ENCODE data around the gene TRAF3IP3.

Gene TRAF3IP3

DNA sequence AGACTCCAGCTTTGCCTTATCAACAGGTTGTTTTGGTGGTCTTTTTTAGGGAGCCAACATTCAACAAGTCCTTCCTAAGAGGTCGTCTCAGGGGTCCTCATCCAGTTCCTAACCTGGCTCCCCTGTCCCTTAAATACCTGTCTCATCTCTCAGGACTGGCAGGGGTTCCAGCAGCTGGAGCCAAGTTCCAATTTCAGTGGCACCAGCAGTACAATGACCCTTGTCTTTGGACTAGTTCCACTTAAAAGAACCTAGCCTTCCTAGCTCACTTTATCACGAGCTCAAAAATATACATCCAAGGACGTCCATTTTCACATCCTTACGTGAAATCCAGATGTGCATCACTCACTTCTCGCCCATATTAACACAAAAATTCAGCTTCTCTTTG is 18.7 kb upstream of the TRAF3IP3 start:
- H3K4me3 ChIP-seq (ENCODE audit: low read depth, low read length), result no peak overlapping the region

DNA sequence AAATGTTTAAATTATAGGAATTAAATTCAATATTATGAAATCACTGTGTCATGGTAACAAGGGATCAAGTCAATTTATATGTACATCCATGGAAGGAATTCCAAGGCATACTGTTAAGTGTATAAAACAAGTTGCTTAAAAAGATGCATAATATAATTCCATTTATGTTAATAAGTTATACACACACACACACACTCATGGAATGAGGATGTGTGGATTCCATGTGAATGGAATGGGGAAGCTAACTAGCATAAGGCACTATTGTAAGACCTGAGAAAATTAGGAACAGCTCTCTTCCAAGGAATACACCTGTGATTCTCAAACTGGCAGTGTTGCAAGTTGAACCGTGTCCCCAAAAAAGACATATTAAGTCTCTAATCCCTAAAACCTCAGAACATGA is 17.6 kb upstream of the TRAF3IP3 start:
- no peak overlapping the region for H3K4me3 ChIP-seq (ENCODE audit: low read depth, low read length)

DNA sequence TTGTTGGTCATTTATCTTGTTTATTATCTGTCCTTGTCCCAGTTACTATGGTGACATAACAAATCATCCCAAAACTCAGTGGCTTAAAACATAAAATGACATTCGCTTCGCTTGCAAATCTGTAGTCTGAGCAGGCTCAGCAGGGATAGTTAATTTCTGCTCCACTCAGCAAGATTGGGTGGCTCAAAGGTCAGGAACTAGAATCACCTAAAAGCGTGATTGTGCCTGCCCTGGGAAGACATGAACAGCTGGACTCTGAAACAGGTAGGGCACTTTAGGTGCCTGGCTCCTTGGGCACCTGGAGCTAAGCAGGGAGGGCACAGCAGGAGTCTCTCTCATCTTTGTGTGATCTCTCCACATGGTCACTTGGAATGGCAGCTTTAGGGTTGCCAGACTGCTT is 14.7 kb upstream of the TRAF3IP3 start:
- no peak overlapping the region for H3K4me3 ChIP-seq (ENCODE audit: low read depth, low read length)

DNA sequence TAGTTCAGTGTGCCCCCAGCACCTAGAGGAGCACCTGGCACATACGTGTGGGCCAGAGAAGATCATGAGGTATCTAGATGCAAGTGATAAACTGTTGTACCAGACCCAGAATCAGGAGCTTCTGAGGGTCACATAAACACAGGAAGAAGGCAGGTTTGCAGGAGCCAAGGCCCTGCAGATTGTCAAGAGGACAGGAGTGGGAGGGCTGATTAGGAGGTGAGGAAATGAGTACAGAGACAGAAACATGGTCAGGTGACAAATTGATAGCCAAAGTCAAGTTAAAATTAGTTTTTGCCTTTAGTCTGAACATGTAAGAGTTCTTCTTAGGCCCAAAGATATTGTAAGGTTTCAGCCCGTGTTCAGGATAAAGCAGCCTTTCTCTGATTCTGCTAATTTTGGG is 14.0 kb upstream of the TRAF3IP3 start:
- H3K4me3 ChIP-seq (ENCODE audit: low read depth, low read length), result no peak overlapping the region

DNA sequence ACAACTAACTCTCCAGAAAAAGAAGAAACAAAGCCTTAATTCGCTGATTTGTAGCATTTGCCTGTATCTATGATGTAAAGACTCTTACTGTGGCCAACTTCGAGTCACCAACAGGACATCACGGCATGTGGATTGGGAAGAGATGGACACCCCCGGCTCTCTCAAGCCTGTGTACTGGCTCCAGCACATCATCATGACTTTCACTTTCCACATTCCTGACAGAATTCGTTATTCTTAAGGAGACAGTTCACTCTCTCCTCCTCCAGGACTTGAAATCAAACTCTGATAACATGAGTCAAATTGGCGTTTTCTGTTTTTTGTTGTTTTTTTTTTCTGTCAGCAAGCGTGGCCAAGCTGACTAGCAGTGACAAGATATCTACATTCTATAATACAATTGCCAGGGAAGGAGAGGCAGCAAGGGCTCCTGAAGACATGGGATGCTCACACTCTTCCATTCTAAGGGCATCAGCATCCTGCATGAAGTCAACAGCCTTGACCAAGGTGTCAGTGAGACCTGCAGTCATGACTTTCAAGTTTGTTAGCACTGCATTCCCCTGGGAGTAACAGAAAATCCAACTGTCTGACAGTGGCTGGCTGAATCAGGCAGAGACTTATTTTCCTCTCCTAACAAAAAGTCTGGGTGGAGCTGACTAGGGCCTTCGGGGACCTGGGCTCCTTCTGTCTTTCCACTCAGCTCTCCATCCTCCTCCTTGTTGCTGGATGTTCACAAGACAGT is 13.3 kb upstream of the TRAF3IP3 start:
- H3K4me3 ChIP-seq (ENCODE audit: low read depth, low read length), result no peak overlapping the region

DNA sequence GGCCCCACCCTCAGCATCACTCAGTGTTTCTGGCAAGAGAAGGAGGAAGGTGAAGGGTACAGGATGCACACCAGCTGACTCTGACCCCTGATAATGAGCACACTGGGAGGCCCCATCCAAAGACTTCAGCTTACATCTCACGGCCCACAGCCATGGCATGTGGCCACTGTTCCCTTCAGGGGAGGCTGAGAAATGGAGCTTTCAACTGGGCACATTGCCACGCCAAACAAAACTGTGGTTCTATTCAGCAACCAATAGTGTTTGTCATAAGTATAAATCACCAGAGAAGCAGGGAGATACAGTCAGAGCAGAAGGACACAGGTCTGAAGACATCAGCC is 12.7 kb upstream of the TRAF3IP3 start:
- H3K4me3 ChIP-seq (ENCODE audit: low read depth, low read length), result no peak overlapping the region

DNA sequence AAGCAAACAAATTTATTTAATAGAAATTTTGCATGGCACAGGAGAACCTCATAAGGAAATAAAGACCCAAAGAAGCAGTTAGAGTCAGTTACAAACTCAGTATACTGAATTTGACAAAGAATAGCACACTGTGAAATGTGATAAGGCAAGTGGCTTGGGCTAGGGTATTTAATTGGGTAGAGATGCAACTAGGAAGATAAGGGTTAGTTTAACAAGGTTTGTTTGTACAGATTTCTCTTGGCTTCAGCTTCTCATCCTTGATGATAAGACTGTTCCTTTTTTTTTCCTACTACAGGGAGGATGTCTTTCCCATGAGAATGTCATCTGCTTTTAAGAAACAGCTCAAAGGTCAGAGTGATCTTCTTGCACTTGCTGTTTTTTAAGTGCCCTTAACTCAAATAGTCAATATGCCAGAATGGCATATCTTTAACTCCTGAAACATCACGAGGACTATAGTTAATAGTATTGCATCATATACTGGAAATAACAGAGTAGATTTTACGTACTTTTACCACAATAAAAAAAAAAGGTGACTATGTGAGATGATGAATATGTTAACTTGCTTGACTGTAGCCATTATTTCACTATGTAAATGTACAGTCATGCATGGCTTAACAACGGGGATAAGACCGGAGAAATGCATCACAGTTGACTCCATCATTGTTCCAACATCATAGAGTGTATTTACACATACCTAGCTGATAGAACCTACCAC is 9.2 kb upstream of the TRAF3IP3 start:
- H3K4me3 ChIP-seq (ENCODE audit: low read depth, low read length), result no peak overlapping the region

DNA sequence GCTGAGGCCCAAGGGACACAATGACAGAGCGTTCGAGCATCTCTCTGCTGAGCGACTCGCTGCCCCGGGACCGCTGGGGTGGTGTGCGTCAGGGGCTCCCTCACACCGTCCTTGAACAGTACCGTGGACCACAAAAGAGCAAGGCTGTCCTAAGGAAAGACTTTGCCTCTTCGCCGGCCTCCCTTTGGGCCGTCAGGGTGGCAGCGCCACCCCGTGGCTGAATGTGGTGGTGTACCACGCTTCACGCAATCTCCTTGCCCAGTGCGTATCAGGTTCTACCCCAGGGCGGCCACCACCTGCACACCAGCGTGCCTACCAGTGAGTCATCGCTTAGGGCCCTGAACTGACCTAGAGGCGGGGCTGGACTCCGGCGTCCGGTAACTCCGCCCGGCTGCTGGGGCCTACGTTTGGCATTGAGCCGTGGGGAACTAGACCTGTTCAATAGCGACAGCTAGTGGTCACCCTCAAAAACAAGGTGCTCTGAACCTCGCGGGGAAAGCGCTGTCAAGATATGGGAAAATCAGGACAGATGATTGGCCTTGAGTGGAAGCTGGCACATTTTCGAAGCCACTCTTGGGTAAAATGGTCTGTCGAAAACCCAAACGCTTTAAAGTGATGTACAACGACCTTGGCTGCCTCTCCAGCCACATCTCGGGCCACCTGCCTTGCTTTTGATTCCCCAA is 8.1 kb upstream of the TRAF3IP3 start:
- no peak overlapping the region for H3K4me3 ChIP-seq (ENCODE audit: low read depth, low read length)

DNA sequence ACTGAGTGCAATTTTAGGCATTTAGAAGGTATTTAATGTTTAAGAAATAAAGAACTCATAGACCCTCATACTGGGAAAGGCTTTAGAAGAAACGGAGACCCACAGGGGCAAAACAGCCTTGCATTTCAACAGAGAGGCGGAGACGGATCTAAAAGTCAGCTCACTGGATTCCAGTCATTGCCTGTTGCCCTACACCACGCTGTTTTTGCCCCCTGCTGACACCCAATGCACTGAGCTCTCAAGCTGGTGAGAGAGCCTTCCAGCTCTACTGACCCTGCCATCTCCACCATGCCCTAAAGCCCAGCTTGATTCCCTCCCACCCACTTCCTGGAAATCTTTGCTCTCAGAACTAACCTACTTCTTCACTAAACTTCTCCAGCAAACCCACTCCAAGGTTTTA is 7.2 kb upstream of the TRAF3IP3 start:
- H3K4me3 ChIP-seq (ENCODE audit: low read depth, low read length), result no peak overlapping the region

DNA sequence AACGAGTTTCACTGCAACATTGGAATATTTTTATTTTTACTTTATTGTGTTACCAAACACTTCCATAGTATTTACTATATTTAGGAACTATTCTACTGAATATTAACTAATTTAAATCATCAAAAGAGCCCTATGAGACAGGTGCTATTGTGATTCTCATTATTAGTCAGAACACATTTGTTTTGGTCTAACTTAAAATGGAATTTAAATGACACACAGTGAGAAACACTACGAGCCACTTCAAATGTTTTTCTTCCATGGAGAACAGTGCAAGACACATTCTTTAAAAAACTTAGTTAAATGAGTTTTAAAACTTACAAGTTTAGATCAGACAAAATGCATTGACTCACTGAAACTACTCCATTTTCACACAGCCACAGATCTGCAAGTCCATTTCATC is 6.6 kb upstream of the TRAF3IP3 start:
- H3K4me3 ChIP-seq (ENCODE audit: low read depth, low read length), result no peak overlapping the region

DNA sequence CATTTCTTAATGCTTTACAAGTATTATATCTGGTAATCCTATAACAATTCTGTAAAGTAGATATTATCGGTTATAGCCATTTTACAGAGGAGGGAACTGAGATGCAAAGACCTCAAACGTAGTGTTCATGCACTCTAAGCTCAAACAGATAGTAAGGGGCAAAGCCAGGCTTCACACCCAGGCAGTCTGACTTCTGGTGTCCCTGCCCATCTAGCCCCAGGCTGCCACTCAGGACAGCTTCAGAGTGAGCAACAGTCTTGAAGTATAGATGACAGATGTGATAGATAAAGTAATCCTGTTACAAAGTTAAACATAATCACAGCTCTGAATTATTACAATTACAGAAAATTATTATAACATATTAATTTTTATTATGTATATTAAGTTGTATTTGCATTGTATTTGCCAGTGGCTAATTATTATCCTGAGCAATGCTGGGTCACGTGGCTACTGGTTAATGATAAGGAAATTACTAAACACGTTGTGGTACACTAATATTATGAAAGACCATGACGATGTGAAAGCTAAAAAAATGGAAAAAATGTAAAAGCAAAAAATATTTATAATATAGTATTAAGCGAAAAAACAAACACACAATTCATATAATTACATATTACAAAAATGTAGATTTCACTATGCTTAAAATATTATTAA is 6.1 kb upstream of the TRAF3IP3 start:
- no peak overlapping the region for H3K4me3 ChIP-seq (ENCODE audit: low read depth, low read length)

DNA sequence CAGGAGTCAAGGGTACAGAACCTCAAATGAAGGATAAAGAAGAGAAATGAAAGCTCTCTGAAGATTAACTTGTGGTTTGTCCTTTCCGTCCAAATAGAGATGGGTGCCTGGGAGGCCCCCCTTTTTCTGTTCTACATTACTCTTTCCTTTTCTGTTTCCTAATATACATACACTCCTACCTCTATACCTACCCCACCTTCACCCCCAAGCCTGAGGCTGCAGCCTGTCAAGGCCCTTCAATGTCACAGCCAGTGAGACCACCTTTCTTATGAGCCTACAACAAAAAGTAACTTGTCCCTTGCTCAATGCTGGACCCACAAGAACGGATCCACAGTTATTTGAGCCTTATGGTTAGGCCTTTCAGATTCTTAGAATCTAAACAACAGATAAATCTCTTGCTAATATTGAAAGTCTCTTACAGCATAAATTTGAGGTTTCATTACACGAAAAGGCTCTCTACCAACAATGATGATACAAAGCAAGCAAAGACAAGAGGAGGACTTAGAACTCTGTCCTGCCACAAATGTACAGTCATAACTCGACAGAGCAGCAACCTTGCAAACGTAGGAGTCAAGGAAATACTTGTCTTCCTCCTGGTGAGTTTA is 4.1 kb upstream of the TRAF3IP3 start:
- no peak overlapping the region for H3K4me3 ChIP-seq (ENCODE audit: low read depth, low read length)

DNA sequence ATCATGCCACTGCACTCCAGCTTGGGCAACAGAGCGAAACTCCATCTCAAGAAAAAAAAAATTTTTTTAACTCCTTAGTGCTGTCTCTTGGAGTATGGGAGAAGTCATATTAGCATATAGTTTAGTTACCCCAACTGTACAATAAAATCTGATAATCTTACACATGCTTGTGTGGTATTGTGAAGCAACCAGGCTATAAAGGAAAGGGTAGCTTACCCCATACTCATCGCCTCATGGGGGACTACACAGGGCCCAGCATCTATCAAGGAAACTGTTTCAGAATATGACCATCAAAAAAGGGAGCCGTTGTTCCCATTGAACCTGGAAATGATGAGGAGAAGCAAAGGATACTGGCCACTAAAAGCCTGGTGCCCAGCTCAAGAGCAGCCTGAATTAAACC is 3.0 kb upstream of the TRAF3IP3 start:
- no peak overlapping the region for H3K4me3 ChIP-seq (ENCODE audit: low read depth, low read length)

DNA sequence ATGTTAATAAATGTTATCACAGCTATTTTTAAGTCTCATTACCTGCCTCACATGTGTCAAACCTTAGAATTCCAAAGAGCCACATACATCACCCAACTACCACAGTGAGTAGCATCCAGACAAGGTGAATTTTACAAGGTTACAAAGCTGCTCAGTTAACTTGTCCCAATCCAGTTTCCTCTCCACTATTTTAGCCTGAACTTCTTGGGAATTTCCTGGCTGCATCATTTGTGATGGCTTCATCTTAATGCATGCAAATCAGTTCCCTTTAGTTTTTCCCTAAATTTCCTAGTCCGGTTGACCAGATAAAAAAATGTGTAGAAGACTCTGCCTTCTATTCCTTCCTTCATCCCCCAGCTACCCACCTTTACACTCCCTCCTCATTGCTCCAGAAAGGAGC is 597 bp upstream of the TRAF3IP3 start:
- no peak overlapping the region for H3K4me3 ChIP-seq (ENCODE audit: low read depth, low read length)

DNA sequence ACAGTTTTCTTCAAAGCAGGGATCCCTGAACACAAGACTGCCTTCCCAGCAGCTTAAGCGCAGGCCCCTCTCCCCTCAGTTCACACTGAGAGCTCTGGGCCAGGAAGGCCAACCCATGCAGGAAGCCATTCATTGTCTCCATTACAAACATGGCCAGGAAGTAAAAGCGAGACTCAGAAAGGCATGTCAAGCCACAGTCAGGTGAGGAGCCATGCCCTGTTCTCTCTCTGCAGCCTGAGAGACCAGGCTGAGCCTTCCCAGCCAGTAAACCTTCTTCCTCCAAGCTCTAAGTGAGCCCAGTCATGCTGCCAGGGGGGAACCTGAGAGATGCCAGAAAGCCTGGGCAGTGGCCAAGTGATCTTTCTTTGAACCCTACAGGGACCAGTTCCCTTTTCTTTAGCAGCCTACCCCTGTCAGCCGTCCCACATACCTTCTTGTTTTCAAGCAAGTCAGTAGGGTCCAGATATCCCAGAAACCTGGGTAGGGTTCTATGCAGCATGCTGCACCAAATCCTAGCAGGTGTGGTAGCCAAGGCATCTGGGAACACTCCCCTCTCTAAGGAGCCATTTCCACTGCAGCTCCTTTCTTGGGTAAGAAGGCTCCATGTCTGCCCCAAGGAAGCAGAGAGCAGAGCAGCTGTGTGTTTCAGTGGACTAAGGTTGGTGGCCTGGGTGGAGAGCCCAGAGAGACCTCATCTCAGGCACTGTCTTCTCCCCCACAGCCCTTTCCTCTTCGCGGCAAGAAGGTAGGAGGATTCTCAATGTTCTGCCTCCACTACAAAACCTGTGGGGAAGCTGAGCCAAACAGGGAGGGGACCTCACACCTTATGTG is 977 bp downstream of the TRAF3IP3 start:
- no peak overlapping the region for H3K4me3 ChIP-seq (ENCODE audit: low read depth, low read length)

DNA sequence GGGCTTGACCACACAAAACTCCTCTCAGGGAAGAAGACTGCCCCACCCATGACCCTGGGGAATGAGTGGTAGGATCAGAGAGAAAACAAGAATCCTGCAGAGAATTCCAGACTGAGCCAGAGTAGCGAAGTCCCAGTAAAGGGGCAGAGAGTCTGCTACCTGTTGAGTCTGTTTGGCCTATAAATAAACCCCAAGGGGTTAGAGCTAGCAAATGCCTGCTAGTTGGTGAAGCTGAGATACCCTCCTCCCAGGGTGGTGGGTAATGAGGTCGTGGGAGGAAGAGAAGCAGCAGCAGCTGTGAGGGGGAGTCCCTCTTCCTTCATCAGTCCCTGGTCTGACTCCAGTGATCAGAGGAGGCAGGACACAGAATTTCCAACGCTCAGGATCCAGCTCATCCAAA is 2.5 kb downstream of the TRAF3IP3 start:
- no peak overlapping the region for H3K4me3 ChIP-seq (ENCODE audit: low read depth, low read length)

DNA sequence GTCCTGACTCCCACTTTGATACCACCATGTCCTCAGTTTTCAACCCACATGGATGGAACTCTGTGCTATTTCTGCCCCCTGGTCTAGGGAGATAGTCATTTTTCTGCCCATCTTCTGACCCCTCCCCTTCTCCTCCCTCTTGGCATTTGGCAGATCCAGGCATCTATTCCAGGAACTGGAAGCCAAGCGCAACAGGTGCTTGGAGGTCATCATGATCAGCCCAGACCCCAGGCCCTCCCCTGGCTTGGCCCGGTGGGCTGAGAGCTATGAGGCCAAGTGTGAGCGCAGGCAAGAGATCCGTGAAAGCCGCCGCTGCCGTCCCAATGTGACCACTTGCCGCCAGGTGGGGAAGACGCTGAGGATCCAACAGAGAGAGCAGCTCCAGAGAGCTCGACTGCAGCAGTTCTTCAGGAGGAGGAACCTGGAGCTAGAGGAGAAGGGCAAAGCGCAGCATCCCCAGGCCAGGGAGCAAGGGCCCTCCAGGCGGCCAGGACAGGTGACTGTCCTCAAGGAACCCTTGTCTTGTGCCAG is 4.0 kb downstream of the TRAF3IP3 start:
- H3K4me3 ChIP-seq (ENCODE audit: low read depth, low read length), result no peak overlapping the region

DNA sequence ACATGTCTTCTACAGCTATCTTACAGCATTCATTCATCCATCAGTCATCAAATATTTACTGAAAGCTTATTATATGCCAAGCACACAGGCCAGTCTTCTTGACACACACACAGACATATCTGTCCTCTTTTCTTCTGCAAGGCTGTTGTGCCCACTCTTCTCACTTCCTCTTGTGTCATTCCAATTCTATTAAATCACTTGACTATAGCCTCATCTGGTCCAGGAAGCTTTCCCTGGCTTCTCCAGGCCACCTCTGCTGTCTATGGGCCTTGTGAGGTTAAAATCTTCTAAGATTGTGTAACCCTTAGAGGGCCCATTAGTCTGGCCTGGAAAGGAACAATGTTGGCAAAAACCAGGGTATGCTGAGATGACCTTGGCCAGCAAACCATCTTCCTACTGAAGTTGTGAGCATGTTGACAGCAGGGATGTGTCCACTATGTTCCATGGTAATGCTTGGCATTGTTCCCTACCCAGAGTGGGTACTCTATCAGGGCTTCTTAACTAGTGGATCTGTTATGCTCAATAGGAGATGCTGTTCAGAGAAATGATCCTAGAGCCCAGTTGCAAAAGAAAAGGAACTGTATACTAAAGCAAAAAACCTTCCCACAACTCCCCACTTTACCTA is 5.3 kb downstream of the TRAF3IP3 start:
- H3K4me3 ChIP-seq (ENCODE audit: low read depth, low read length), result no peak overlapping the region

DNA sequence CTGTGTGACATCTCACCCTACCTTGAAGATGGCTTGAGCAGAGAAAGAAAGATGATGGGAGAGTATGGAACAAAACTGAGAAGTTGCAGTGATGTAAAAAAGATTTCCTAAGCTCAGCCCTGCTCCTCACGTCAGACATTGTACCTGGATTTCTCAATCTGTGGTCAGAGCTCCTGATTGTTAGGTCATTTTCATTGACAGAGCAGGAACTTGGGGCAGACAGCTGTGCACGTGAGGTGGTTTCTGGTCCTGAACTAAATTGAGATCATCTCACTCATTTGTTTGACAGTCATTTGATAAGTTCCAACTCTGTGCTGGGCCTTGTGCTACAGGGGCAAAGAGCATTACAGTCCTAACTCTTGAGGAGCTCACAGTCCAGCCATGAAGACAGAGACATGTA is 10.2 kb downstream of the TRAF3IP3 start:
- H3K4me3 ChIP-seq (ENCODE audit: low read depth, low read length), result no peak overlapping the region

DNA sequence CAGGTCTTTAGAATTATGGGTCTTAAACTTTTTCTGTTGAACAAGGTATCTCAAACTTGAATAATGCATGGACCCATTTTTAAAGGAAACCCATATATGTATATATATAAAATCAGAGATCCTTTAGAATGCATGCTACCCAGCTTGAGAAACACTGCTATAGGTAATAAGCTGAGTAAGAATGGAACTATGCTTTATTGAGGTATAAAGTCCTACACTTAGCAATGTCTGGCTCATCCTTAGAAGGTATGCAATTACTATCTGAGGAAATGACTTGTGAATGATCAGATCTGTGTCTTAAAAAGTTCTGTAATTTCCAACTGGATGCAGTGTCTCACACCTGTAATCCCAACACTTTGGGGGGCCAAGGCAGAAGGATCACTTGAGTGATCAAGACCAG is 11.2 kb downstream of the TRAF3IP3 start:
- H3K4me3 ChIP-seq (ENCODE audit: low read depth, low read length), result no peak overlapping the region

All from iPS-11a (cell line).